Calu3 (cell line): ENCODE data around the gene SAMMSON. TPM values are rescaled to one million over a fixed set of nuclear protein-coding genes. Genes with fewer than 3 reads are reported as not detected.

Experiments used
- BruUV-seq: library from RNA; stranded (reverse); fragments of 400-500 nt; replicated peaks from 2 replicates; lab custom pipeline; 2021; lab: Mats Ljungman, UMichigan
- CTCF ChIA-PET: fragments of 300-600 bp; sonication (Branson Sonifier 250); formaldehyde crosslinking; loops from one replicate; lab custom pipeline; 2022; ENCODE audit warnings: antibody characterized with exemption; lab: Charles Lee
- DNase-seq: peaks from one replicate; pipeline ENCODE4 v3.0.0; 2022
- H3K27ac Mint-ChIP-seq: one replicate; pipeline ENCODE4 v1.8.0; 2022; ENCODE audit warnings: mixed read lengths; ENCODE audit not compliant: unreplicated experiment
- H3K27me3 Mint-ChIP-seq: one replicate; pipeline ENCODE4 v1.8.0; 2022; ENCODE audit warnings: mixed read lengths; ENCODE audit not compliant: unreplicated experiment
- H3K36me3 Mint-ChIP-seq: one replicate; pipeline ENCODE4 v1.8.0; 2022; ENCODE audit warnings: mild to moderate bottlenecking, moderate library complexity, mixed read lengths; ENCODE audit not compliant: insufficient read depth, unreplicated experiment
- H3K4me1 Mint-ChIP-seq: one replicate; pipeline ENCODE4 v1.8.0; 2022; ENCODE audit warnings: mild to moderate bottlenecking, low read depth, mixed read lengths; ENCODE audit not compliant: unreplicated experiment
- H3K4me3 Mint-ChIP-seq: one replicate; pipeline ENCODE4 v1.8.0; 2022; ENCODE audit warnings: mild to moderate bottlenecking, low read depth, moderate library complexity, mixed read lengths; ENCODE audit not compliant: unreplicated experiment
- H3K9me3 Mint-ChIP-seq: one replicate; pipeline ENCODE4 v1.8.0; 2022; ENCODE audit warnings: low read depth, mixed read lengths; ENCODE audit not compliant: unreplicated experiment
- CTCF ChIP-seq: fragments of 200-600 bp; IDR thresholded peaks from one replicate; pipeline ENCODE4 v1.8.0; 2022; ENCODE audit warnings: antibody characterized with exemption; ENCODE audit not compliant: unreplicated experiment
- intact Hi-C: fragments of 100-400 bp; cut with micrococcal nuclease; formaldehyde crosslinking; loops from one replicate; pipeline ENCODE4 v1.10.0; 2022; ENCODE audit not compliant: unreplicated experiment
- total RNA-seq: library from RNA; stranded (reverse); gene quantifications from 2 replicates; pipeline ENCODE4 v1.2.3, GENCODE V29; 2022

SAMMSON gene
- total RNA-seq, 1 experiment from 2014 or later, result not detected

GRCh38 chr3:69998759-69999139, 784 bp upstream of the SAMMSON start:
- CTCF ChIA-PET, result interaction anchor here (1.4 kb wide), 1 partner anchor 16 kb away, joined by 3 read pairs; no protein-coding TSS in a partner anchor
- Mint-ChIP-seq H3K4me3 (peak overlapping the region; percentile 62), H3K36me3 (peaks cover 8% of the 10 kb centered on the region), H3K4me1 (peaks cover 16% of the 10 kb centered on the region), H3K27ac (peak overlapping the region; percentile 83), H3K9me3 (peaks cover 2% of the 10 kb centered on the region), H3K27me3 (no peaks in the 10 kb centered on the region)
- intact Hi-C loops, result no loop called here
- no TSS peak for BruUV-seq
- DNase-seq, result no peak
- TF ChIP-seq CTCF, result no peak

GRCh38 chr3:70000028-70000410, 486 bp downstream of the SAMMSON start:
- peaks cover 16% of the 10 kb centered on the region for H3K4me1 Mint-ChIP-seq
- peaks cover 2% of the 10 kb centered on the region for H3K9me3 Mint-ChIP-seq
- BruUV-seq, result no TSS peak
- H3K36me3 Mint-ChIP-seq, result peaks cover 8% of the 10 kb centered on the region
- intact Hi-C loops, result no loop called here
- no peak overlapping the region for H3K4me3 Mint-ChIP-seq
- no peaks in the 10 kb centered on the region for H3K27me3 Mint-ChIP-seq
- CTCF ChIA-PET, result interaction anchor here (1.4 kb wide), 1 partner anchor 17 kb away, joined by 3 read pairs; no protein-coding TSS in a partner anchor
- H3K27ac Mint-ChIP-seq, result no peak overlapping the region
- TF ChIP-seq CTCF, result no peak
- no peak for DNase-seq

GRCh38 chr3:70000563-70001081, 1.1 kb downstream of the SAMMSON start:
- CTCF ChIA-PET, result no interaction called here
- no TSS peak for BruUV-seq
- H3K27ac Mint-ChIP-seq, result no peak overlapping the region
- DNase-seq, result no peak
- peaks cover 16% of the 10 kb centered on the region for H3K4me1 Mint-ChIP-seq
- TF ChIP-seq CTCF, result no peak
- intact Hi-C loops, result no loop called here
- H3K36me3 Mint-ChIP-seq, result peaks cover 8% of the 10 kb centered on the region
- H3K27me3 Mint-ChIP-seq, result no peaks in the 10 kb centered on the region
- H3K9me3 Mint-ChIP-seq, result peaks cover 2% of the 10 kb centered on the region
- no peak overlapping the region for H3K4me3 Mint-ChIP-seq

- Mint-ChIP-seq H3K4me1 (peaks cover 16% of the 10 kb centered on the region), H3K36me3 (peaks cover 8% of the 10 kb centered on the region), H3K27me3 (no peaks in the 10 kb centered on the region), H3K9me3 (peaks cover 2% of the 10 kb centered on the region), H3K27ac (no peak overlapping the region), H3K4me3 (no peak overlapping the region)
- DNase-seq, result no peak
- intact Hi-C loops, result no loop called here
- no TSS peak for BruUV-seq
- TF ChIP-seq CTCF, result no peak
- CTCF ChIA-PET, result no interaction called here
These were observed 3.6 kb downstream of the SAMMSON start for GRCh38 chr3:70003119-70003518.
